H1 (cell line): ENCODE measurements around the gene PTDSS2. TPM values are rescaled to one million over a fixed set of nuclear protein-coding genes. Genes with fewer than 3 reads are reported as not detected.

ENCODE experiments used
- CTCF ChIA-PET: fragments of 300-600 bp; sonication (Branson Sonifier 250); formaldehyde crosslinking; loops from one replicate; lab custom pipeline; 2021; ENCODE audit not compliant: partially characterized antibody; lab: Charles Lee
- POLR2A ChIA-PET: fragments of 300-600 bp; sonication (Branson Sonifier 250); formaldehyde crosslinking; loops from one replicate; lab custom pipeline; 2021; ENCODE audit warnings: inconsistent platforms; ENCODE audit not compliant: partially characterized antibody; lab: Charles Lee
- DNase-seq, 2 experiments: peaks; one replicate each; pipeline versions ENCODE4 v3.0.0 to v3.0.0-alpha.2; 2010 to 2022; ENCODE audit warnings: low spot score in 2 of 2, low read depth in 1 of 2, mixed read lengths in 1 of 2
- FAIRE-seq: peaks from 2 replicates; lab custom pipeline; 2011; peaks lifted over from hg19 to GRCh38; lab: Jason Lieb, UNC
- H2AFZ ChIP-seq: 2 replicates; pipeline ENCODE4 v1.8.1; 2012; ENCODE audit warnings: low read length, inconsistent platforms
- H2AK5ac ChIP-seq: 2 replicates; pipeline ENCODE4 v1.6.1; 2013; ENCODE audit warnings: low read depth, low read length
- H2BK120ac ChIP-seq: replicated peaks from 2 replicates; pipeline ENCODE3; 2013; ENCODE audit warnings: low read depth, low read length, inconsistent platforms
- H2BK12ac ChIP-seq: 2 replicates; pipeline ENCODE4 v1.6.1; 2013; ENCODE audit warnings: low read depth, low read length
- H2BK15ac ChIP-seq: 2 replicates; pipeline ENCODE4 v1.6.1; 2013; ENCODE audit warnings: low read length
- H2BK20ac ChIP-seq: 2 replicates; pipeline ENCODE4 v1.6.1; 2013; ENCODE audit warnings: low read length
- H2BK5ac ChIP-seq: 2 replicates; pipeline ENCODE4 v1.6.1; 2013; ENCODE audit warnings: low read depth, low read length
- H3K14ac ChIP-seq: 2 replicates; pipeline ENCODE4 v1.6.1; 2013; ENCODE audit warnings: inconsistent platforms; ENCODE audit not compliant: insufficient read length
- H3K18ac ChIP-seq: 2 replicates; pipeline ENCODE4 v1.6.1; 2013; ENCODE audit warnings: low read length; ENCODE audit errors: extremely low read depth
- H3K23ac ChIP-seq: 2 replicates; pipeline ENCODE4 v1.6.1; 2013; ENCODE audit warnings: inconsistent platforms; ENCODE audit not compliant: insufficient read length
- H3K23me2 ChIP-seq: 2 replicates; pipeline ENCODE4 v1.6.1; 2013; ENCODE audit warnings: low read depth, low read length
- H3K27ac ChIP-seq: 2 replicates; pipeline ENCODE4 v1.6.1; 2011; ENCODE audit warnings: low read depth, low read length, inconsistent platforms
- H3K27me3 ChIP-seq, 4 experiments: replicated peaks in 1 of 4; 1 replicate in 1 of 4; 2 replicates in 3 of 4; pipeline versions ENCODE4 v1.6.1 to v1.8.1; 2011 to 2013; ENCODE audit warnings: low read length in 3 of 4, mild to moderate bottlenecking in 3 of 4, inconsistent platforms in 2 of 4, mixed read lengths in 2 of 4, moderate library complexity in 1 of 4; ENCODE audit not compliant: control insufficient read depth in 3 of 4, insufficient read depth in 3 of 4; ENCODE audit errors: extremely low read depth in 1 of 4
- H3K36me3 ChIP-seq, 4 experiments: 2 replicates each; pipeline versions ENCODE4 v1.6.1 to v1.8.1; 2011 to 2013; ENCODE audit warnings: mild to moderate bottlenecking in 4 of 4, low read length in 3 of 4, moderate library complexity in 2 of 4, control low read depth in 1 of 4, inconsistent platforms in 1 of 4; ENCODE audit not compliant: insufficient read depth in 4 of 4, control insufficient read depth in 2 of 4
- H3K4ac ChIP-seq: replicated peaks from 2 replicates; pipeline ENCODE3; 2013; ENCODE audit warnings: low read length, low read depth, mixed read lengths, inconsistent platforms; ENCODE audit not compliant: insufficient read length
- H3K4me1 ChIP-seq, 4 experiments: replicated peaks in 1 of 4; 1 replicate in 1 of 4; 2 replicates in 3 of 4; pipeline versions ENCODE4 v1.6.1 to v1.8.1; 2011 to 2013; ENCODE audit warnings: low read length in 3 of 4, inconsistent platforms in 2 of 4, mixed read lengths in 1 of 4; ENCODE audit not compliant: insufficient read depth in 4 of 4, control insufficient read depth in 3 of 4
- H3K4me2 ChIP-seq, 2 experiments: 2 replicates each; pipeline versions ENCODE4 v1.6.1 to v1.8.1; 2011 to 2013; ENCODE audit warnings: low read depth in 2 of 2, low read length in 2 of 2, control low read depth in 1 of 2, inconsistent platforms in 1 of 2, mild to moderate bottlenecking in 1 of 2; ENCODE audit not compliant: insufficient read depth in 1 of 2
- H3K4me3 ChIP-seq, 4 experiments: fragments of 200-600, 300-600 bp in 1 of 4; sonication (generic), shearing (Covaris generic), sonication (Bioruptor Twin) in 1 of 4; 2 replicates each; pipeline versions ENCODE4 v1.5.1 to v1.8.1; 2011 to 2016; ENCODE audit warnings: low read length in 4 of 4, low read depth in 3 of 4, control low read depth in 2 of 4, inconsistent platforms in 2 of 4, mild to moderate bottlenecking in 2 of 4, mixed read lengths in 1 of 4, moderate library complexity in 1 of 4; ENCODE audit not compliant: insufficient read depth in 2 of 4; ENCODE audit errors: extremely low read depth in 1 of 4
- H3K56ac ChIP-seq: replicated peaks from 2 replicates; pipeline ENCODE3; 2013; ENCODE audit warnings: low read depth, mild to moderate bottlenecking, mixed read lengths, low read length, inconsistent platforms; ENCODE audit not compliant: insufficient read length
- H3K79me1 ChIP-seq: 2 replicates; pipeline ENCODE4 v1.6.1; 2013; ENCODE audit warnings: low read depth, low read length, control low read depth
- H3K79me2 ChIP-seq, 2 experiments: 2 replicates each; pipeline versions ENCODE4 v1.6.1 to v1.8.1; 2012 to 2013; ENCODE audit warnings: low read length in 2 of 2, mild to moderate bottlenecking in 2 of 2, inconsistent platforms in 1 of 2; ENCODE audit not compliant: insufficient read depth in 2 of 2, control insufficient read depth in 1 of 2
- H3K9ac ChIP-seq, 4 experiments: replicated peaks in 1 of 4; 1 replicate in 1 of 4; 2 replicates in 3 of 4; pipeline versions ENCODE4 v1.6.1 to v1.8.1; 2011 to 2013; ENCODE audit warnings: low read depth in 3 of 4, low read length in 3 of 4, control low read depth in 2 of 4, mild to moderate bottlenecking in 2 of 4, moderate library complexity in 2 of 4, inconsistent platforms in 1 of 4; ENCODE audit errors: extremely low read depth in 1 of 4
- H3K9me3 ChIP-seq, 2 experiments: 2 replicates each; pipeline versions ENCODE4 v1.6.1 to v1.8.1; 2012 to 2013; ENCODE audit warnings: mild to moderate bottlenecking in 2 of 2, moderate library complexity in 2 of 2, control low read depth in 1 of 2, inconsistent platforms in 1 of 2, low read depth in 1 of 2, low read length in 1 of 2, mixed read lengths in 1 of 2; ENCODE audit not compliant: insufficient read depth in 2 of 2
- H4K20me1 ChIP-seq, 2 experiments: replicated peaks in 1 of 2; 2 replicates each; pipeline versions ENCODE3 to v1.8.1; 2011 to 2013; ENCODE audit warnings: inconsistent platforms in 2 of 2, low read length in 2 of 2, mild to moderate bottlenecking in 1 of 2; ENCODE audit not compliant: insufficient read depth in 2 of 2, control insufficient read depth in 1 of 2
- H4K5ac ChIP-seq: 2 replicates; pipeline ENCODE4 v1.6.1; 2013; ENCODE audit warnings: low read length, low read depth, mixed read lengths, inconsistent platforms; ENCODE audit not compliant: insufficient read length
- H4K8ac ChIP-seq: 2 replicates; pipeline ENCODE4 v1.8.0; 2013; ENCODE audit warnings: mild to moderate bottlenecking, moderate library complexity, low read length, inconsistent platforms; ENCODE audit not compliant: insufficient read depth; ENCODE audit errors: extremely low read depth
- H4K91ac ChIP-seq: replicated peaks from 2 replicates; pipeline ENCODE3; 2013; ENCODE audit warnings: low read length, mixed read lengths, inconsistent platforms; ENCODE audit not compliant: insufficient read length
- E2F6 ChIP-seq: IDR thresholded peaks from 2 replicates; pipeline ENCODE4 v1.6.1; 2012; ENCODE audit warnings: inconsistent platforms
- EGR1 ChIP-seq: IDR thresholded peaks from 2 replicates; pipeline ENCODE4 v1.6.1; 2011; ENCODE audit warnings: low read depth, low read length, borderline replicate concordance
- HDAC2 ChIP-seq, 2 experiments: fragments of 300-600 bp in 1 of 2; sonication (generic) in 1 of 2; IDR thresholded peaks; 2 replicates each; pipeline ENCODE4 v1.6.1; 2011 to 2012; ENCODE audit warnings: low read depth in 2 of 2, low read length in 2 of 2, mild to moderate bottlenecking in 2 of 2, moderate library complexity in 2 of 2, borderline replicate concordance in 1 of 2, inconsistent platforms in 1 of 2
- JUND ChIP-seq: IDR thresholded peaks from 2 replicates; pipeline ENCODE4 v1.6.1; 2011; ENCODE audit warnings: mild to moderate bottlenecking, improper control_type of control experiment, low read length
- RBBP5 ChIP-seq: IDR thresholded peaks from 2 replicates; pipeline ENCODE4 v1.7.1; 2012; ENCODE audit warnings: low read depth, mild to moderate bottlenecking, inconsistent platforms, low read length, moderate library complexity, borderline replicate concordance
- RNF2 ChIP-seq: fragments of 200-900, 300-1000 bp; sonication (generic); IDR thresholded peaks from 2 replicates; pipeline ENCODE4 v1.7.1; 2016; ENCODE audit warnings: borderline replicate concordance, low read depth, mild to moderate bottlenecking, antibody characterized with exemption, low read length; ENCODE audit not compliant: poor library complexity, severe bottlenecking; ENCODE audit errors: missing control alignments
- SIRT6 ChIP-seq: IDR thresholded peaks from one replicate; pipeline ENCODE4 v1.7.1; 2012; ENCODE audit warnings: low read length, inconsistent platforms
- SUZ12 ChIP-seq: fragments of 200-600 bp; sonication (generic); IDR thresholded peaks from 2 replicates; pipeline ENCODE4 v1.6.1; 2012; ENCODE audit warnings: mild to moderate bottlenecking, inconsistent platforms, low read length, moderate library complexity, mixed read lengths
- TEAD4 ChIP-seq: IDR thresholded peaks from 2 replicates; pipeline ENCODE4 v1.6.1; 2012; ENCODE audit warnings: low read depth, low read length, inconsistent platforms, mixed read lengths
- USF2 ChIP-seq: IDR thresholded peaks from 2 replicates; pipeline ENCODE4 v1.6.1; 2011; ENCODE audit warnings: low read length, improper control_type of control experiment
- WGBS, 2 experiments: shearing (Covaris generic) in 1 of 2; methylation state at CpG; one replicate each; pipeline versions ENCODE4 v1.1.6 to v1.1.7; 2013 to 2015; ENCODE audit warnings: low lambda C conversion rate in 2 of 2, mixed read lengths in 2 of 2, inconsistent platforms in 1 of 2, low coverage in 1 of 2, missing lambda C conversion rate in 1 of 2; ENCODE audit not compliant: insufficient replicate concordance in 2 of 2, insufficient coverage in 1 of 2, insufficient read length in 1 of 2; ENCODE audit errors: extremely low coverage in 1 of 2, missing lambda C conversion rate in 1 of 2; 5-methylcytosine and 5-hydroxymethylcytosine counted together
- polyA plus RNA-seq, 7 experiments: library from polyadenylated mRNA; depleted of rRNA in 3 of 7; stranded (reverse) in 5 of 7; unstranded in 2 of 7; fragments of >200 nt in 5 of 7; fragments of 200-250 nt in 2 of 7; gene quantifications; 1 replicate in 5 of 7; 2 replicates in 1 of 7; 4 replicates in 1 of 7; pipeline versions ENCODE4 v1.2.1 to v1.2.3, GENCODE V29; 2011 to 2013; ENCODE audit warnings: missing spikeins in 2 of 7, mixed read lengths in 2 of 7
- total RNA-seq: library from RNA; stranded (reverse); fragmentation: NEBNext Ultra II Directional; extraction: Animal tissue kit (Norgen Biotek cat#: 25700); gene quantifications from 2 replicates; pipeline ENCODE4 v1.2.1, GENCODE V29; 2021

PTDSS2 gene
- total and polyA plus RNA-seq, 2 of the 8 experiments (the other 6 are each of a cell fraction or from before 2014, with no cell fraction given): 48.7 to 68.2 TPM

GRCh38 chr11:446891-447290 is 3.2 kb upstream of the PTDSS2 start:
- H4K5ac ChIP-seq: peak overlapping the region; percentile 51
- peak overlapping the region; percentile 2; the same call in 1 of the 2 replicates for H2BK15ac ChIP-seq
- no peak overlapping the region for H3K27ac ChIP-seq
- H3K4me2 ChIP-seq: no peak overlapping the region
- FAIRE-seq: no peak
- H4K91ac ChIP-seq: peak overlapping the region; percentile 22
- peaks cover 2% of the 10 kb centered on the region; the same call in 1 of the 2 replicates for H3K23me2 ChIP-seq
- no peaks in the 10 kb centered on the region for H3K27me3 ChIP-seq
- H3K4ac ChIP-seq: peak overlapping the region; percentile 9
- H2BK5ac ChIP-seq: 0 out of 2 replicates have a peak overlapping the region, but pooled peaks have one; percentile 1
- ChIA-PET POLR2A (interaction anchor here (4.9 to 5.2 kb wide), 2 partner anchors 30 to 39 kb away, joined by 30 to 33 read pairs; partner anchors contain the start of gene SIGIRR), CTCF (interaction anchor here (0.6 to 5.4 kb wide), 4 partner anchors 9 to 125 kb away, joined by 3 to 32 read pairs (median 10); no protein-coding TSS in a partner anchor)
- no peak overlapping the region for H3K23ac ChIP-seq
- no peak overlapping the region for H2AFZ ChIP-seq
- H2BK20ac ChIP-seq: no peak overlapping the region
- DNase-seq: no peak
- H3K18ac ChIP-seq: no peak overlapping the region
- peak overlapping the region; percentile 12; the same call in 1 of the 2 replicates for H2BK12ac ChIP-seq
- no peak overlapping the region for H3K14ac ChIP-seq
- no peaks in the 10 kb centered on the region for H3K36me3 ChIP-seq
- H2AK5ac ChIP-seq: no peak overlapping the region
- H3K56ac ChIP-seq: no peak overlapping the region
- no peak overlapping the region for H2BK120ac ChIP-seq
- no peak overlapping the region for H3K9ac ChIP-seq
- H3K79me2 ChIP-seq: peaks cover 5 to 11% of the 10 kb centered on the region in 2 experiments; a peak in 3 of 4 replicates
- peaks cover 3% of the 10 kb centered on the region; the same call in 1 of the 2 replicates for H3K79me1 ChIP-seq
- H3K9me3 ChIP-seq: no peaks in the 10 kb centered on the region
- H3K4me1 ChIP-seq: peaks cover 0 to 18% (median 7%) of the 10 kb centered on the region in 4 experiments; a peak in 5 of 7 replicates
- H4K20me1 ChIP-seq: peaks cover 6 to 7% of the 10 kb centered on the region in 2 experiments
- no peak overlapping the region for H3K4me3 ChIP-seq
- WGBS, 2 experiments: 89% methylated on average over 7 of the region's 7 CpGs; no CpG with 5 or more reads in 1 of the 2 experiments
- no peak overlapping the region for H4K8ac ChIP-seq
- no peak for TF ChIP-seq USF2
- TF ChIP-seq SIRT6: no peak
- TF ChIP-seq RBBP5: no peak
- no peak for TF ChIP-seq E2F6
- no peak for TF ChIP-seq EGR1
- TF ChIP-seq HDAC2 (IDR thresholded peaks at IDR 0.05; ENCODE audit: borderline replicate concordance in 1 of 2, low read depth in 2 of 2, low read length in 2 of 2): no peak
- no peak for TF ChIP-seq SUZ12
- TF ChIP-seq TEAD4: no peak
- no peak for TF ChIP-seq JUND
- TF ChIP-seq RNF2: no peak
